Breast epithelium (tissue), 4 donors: ENCODE data around the gene PLXNA4. TPM values are rescaled to one million over a fixed set of nuclear protein-coding genes. Genes with fewer than 3 reads are reported as not detected.

ENCODE experiments used
- DNase-seq, 2 donors: peaks; one replicate each; pipeline ENCODE4 v3.0.0-alpha.2; 2019; ENCODE audit warnings: low spot score in 2 of 2
- H3K27ac ChIP-seq, 2 donors: fragments of 200-600 bp; sonication (generic) in 1 of 2; one replicate each; pipeline ENCODE4 v1.5.1; 2016 to 2019; ENCODE audit warnings: mild to moderate bottlenecking in 1 of 2
- H3K27me3 ChIP-seq, 2 donors: fragments of 200-600 bp; sonication (generic) in 1 of 2; one replicate each; pipeline versions ENCODE4 v1.5.1 to v1.6.0; 2017 to 2019; ENCODE audit warnings: control low read depth in 1 of 2, mild to moderate bottlenecking in 1 of 2
- H3K36me3 ChIP-seq: fragments of 200-600 bp; one replicate; pipeline ENCODE4 v1.5.1; 2019
- H3K4me1 ChIP-seq, 2 donors: fragments of 200-600 bp; sonication (generic); one replicate each; pipeline ENCODE4 v1.5.1; 2016 to 2019; ENCODE audit warnings: control low read depth in 1 of 2
- H3K4me3 ChIP-seq, 3 donors: fragments of 200-600 bp; sonication (generic); 1 replicate in 2 of 3; 2 replicates in 1 of 3; pipeline ENCODE4 v1.5.1; 2016 to 2019; ENCODE audit warnings: mild to moderate bottlenecking in 3 of 3, moderate library complexity in 2 of 3
- H3K9me3 ChIP-seq, 2 donors: fragments of 200-600 bp; sonication (generic) in 1 of 2; one replicate each; pipeline ENCODE4 v1.5.1; 2016 to 2019; ENCODE audit warnings: control low read depth in 1 of 2
- POLR2A ChIP-seq: fragments of 450-650 bp; IDR thresholded peaks from one replicate; pipeline ENCODE4 v1.6.1; 2016; ENCODE audit warnings: antibody characterized with exemption, mild to moderate bottlenecking, moderate library complexity
- POLR2AphosphoS5 ChIP-seq, 3 donors: sonication (generic); formaldehyde crosslinking; IDR thresholded peaks; one replicate each; pipeline ENCODE4 v1.6.1; 2017; ENCODE audit warnings: antibody characterized with exemption in 3 of 3
- intact Hi-C: fragments of 100-400 bp; cut with DNase I; formaldehyde crosslinking; loops from one replicate; pipeline ENCODE4 v1.15.1; 2023; ENCODE audit warnings: low total_unique reads
- total RNA-seq, 3 donors: library from RNA; depleted of rRNA; stranded (reverse); fragments of >200 nt; gene quantifications; one replicate each; pipeline ENCODE4 v1.1.0, GENCODE V29; 2016
- TF ChIP-seq, protein P1 (sequence below), 3 donors: fragments of 450-650 bp; IDR thresholded peaks; one replicate each; pipeline ENCODE4 v1.5.1; 2016 to 2017; ENCODE audit warnings: antibody characterized with exemption in 3 of 3, mild to moderate bottlenecking in 3 of 3, moderate library complexity in 3 of 3

Gene PLXNA4
- total RNA-seq, 3 donors from 2014 or later, result 7.2 to 32.5 (median 26.2) TPM

- intact Hi-C loops, result loop anchor here (10.0 kb wide), 1 partner anchor 252 kb away; the partner anchor contains the start of gene PLXNA4
- Histone ChIP-seq H3K4me1 (peaks cover 0 to 7% of the 10 kb centered on the region in 2 donors), H3K36me3 (no peaks in the 10 kb centered on the region), H3K27me3 (peaks cover 0 to 4% of the 10 kb centered on the region in 2 donors), H3K4me3 (no peak overlapping the region), H3K27ac (no peak overlapping the region), H3K9me3 (no peaks in the 10 kb centered on the region)
- DNase-seq, result no peak
- no peak for TF ChIP-seq POLR2AphosphoS5 (IDR thresholded peaks at IDR 0.05)
- TF ChIP-seq, protein P1, sequence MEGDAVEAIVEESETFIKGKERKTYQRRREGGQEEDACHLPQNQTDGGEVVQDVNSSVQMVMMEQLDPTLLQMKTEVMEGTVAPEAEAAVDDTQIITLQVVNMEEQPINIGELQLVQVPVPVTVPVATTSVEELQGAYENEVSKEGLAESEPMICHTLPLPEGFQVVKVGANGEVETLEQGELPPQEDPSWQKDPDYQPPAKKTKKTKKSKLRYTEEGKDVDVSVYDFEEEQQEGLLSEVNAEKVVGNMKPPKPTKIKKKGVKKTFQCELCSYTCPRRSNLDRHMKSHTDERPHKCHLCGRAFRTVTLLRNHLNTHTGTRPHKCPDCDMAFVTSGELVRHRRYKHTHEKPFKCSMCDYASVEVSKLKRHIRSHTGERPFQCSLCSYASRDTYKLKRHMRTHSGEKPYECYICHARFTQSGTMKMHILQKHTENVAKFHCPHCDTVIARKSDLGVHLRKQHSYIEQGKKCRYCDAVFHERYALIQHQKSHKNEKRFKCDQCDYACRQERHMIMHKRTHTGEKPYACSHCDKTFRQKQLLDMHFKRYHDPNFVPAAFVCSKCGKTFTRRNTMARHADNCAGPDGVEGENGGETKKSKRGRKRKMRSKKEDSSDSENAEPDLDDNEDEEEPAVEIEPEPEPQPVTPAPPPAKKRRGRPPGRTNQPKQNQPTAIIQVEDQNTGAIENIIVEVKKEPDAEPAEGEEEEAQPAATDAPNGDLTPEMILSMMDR (IDR thresholded peaks at IDR 0.05), result no peak
- no peak for TF ChIP-seq POLR2A
These were observed 253.3 kb downstream of the PLXNA4 start for GRCh38 chr7:132322970-132323369.

DNA sequence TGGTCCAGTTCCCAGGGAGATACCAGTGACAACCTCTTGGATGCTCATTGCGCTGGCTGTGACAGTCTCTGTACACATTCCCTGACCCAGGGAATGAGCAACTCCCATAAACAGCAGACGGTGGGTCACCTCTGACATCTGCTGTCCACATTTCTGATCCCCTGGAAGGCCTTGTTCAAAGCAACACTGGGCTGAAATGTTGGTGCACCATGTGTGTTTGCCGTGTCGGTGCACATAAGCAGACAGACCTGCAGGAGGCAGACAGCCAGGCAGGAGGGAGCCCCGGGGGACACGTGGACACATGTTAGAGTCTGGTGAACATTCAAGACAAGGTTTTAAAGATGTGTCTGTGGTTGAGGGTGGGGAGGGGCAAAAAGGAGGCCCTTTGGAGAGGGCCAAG, 254.9 kb downstream of the PLXNA4 start:
- intact Hi-C loops, result loop anchor here (10.0 kb wide), 1 partner anchor 253 kb away; the partner anchor contains the start of gene PLXNA4
- Histone ChIP-seq H3K9me3 (no peaks in the 10 kb centered on the region), H3K27ac (no peak overlapping the region), H3K36me3 (no peaks in the 10 kb centered on the region), H3K4me3 (no peak overlapping the region), H3K4me1 (peaks cover 0 to 7% of the 10 kb centered on the region in 2 donors), H3K27me3 (peaks cover 0 to 4% of the 10 kb centered on the region in 2 donors)
- TF ChIP-seq, protein P1 (IDR thresholded peaks at IDR 0.05), result no peak
- no peak for TF ChIP-seq POLR2A
- TF ChIP-seq POLR2AphosphoS5 (IDR thresholded peaks at IDR 0.05), result no peak
- no peak for DNase-seq

DNA sequence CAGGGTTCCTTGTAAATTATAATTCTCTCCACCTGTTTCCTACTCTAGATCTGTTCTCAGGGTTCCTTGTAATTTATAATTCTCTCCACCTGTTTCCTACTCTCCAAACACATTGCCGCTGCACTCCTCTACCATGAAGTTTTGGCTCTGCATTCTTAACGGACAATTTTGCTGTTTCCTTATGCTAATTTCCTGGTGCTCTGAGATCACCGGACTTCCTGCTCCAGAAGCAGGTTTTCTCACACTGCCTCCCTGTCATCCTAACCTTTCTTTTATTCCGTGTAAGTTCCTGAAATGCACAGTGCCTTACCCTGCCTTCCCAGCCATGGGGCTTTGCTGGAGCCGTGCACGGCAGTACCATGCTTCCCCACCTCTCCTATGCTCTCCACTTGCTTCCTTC, 256.8 kb downstream of the PLXNA4 start:
- Histone ChIP-seq H3K4me1 (peaks cover 0 to 7% of the 10 kb centered on the region in 2 donors), H3K27ac (no peak overlapping the region), H3K9me3 (no peaks in the 10 kb centered on the region), H3K27me3 (no peaks in the 10 kb centered on the region), H3K36me3 (no peaks in the 10 kb centered on the region), H3K4me3 (no peak overlapping the region)
- intact Hi-C loops, result loop anchor here (5.0 kb wide), 1 partner anchor 1088 kb away; no protein-coding TSS in a partner anchor
- no peak for TF ChIP-seq POLR2AphosphoS5 (IDR thresholded peaks at IDR 0.05)
- TF ChIP-seq, protein P1 (IDR thresholded peaks at IDR 0.05), result no peak
- TF ChIP-seq POLR2A, result no peak
- DNase-seq, result no peak

DNA sequence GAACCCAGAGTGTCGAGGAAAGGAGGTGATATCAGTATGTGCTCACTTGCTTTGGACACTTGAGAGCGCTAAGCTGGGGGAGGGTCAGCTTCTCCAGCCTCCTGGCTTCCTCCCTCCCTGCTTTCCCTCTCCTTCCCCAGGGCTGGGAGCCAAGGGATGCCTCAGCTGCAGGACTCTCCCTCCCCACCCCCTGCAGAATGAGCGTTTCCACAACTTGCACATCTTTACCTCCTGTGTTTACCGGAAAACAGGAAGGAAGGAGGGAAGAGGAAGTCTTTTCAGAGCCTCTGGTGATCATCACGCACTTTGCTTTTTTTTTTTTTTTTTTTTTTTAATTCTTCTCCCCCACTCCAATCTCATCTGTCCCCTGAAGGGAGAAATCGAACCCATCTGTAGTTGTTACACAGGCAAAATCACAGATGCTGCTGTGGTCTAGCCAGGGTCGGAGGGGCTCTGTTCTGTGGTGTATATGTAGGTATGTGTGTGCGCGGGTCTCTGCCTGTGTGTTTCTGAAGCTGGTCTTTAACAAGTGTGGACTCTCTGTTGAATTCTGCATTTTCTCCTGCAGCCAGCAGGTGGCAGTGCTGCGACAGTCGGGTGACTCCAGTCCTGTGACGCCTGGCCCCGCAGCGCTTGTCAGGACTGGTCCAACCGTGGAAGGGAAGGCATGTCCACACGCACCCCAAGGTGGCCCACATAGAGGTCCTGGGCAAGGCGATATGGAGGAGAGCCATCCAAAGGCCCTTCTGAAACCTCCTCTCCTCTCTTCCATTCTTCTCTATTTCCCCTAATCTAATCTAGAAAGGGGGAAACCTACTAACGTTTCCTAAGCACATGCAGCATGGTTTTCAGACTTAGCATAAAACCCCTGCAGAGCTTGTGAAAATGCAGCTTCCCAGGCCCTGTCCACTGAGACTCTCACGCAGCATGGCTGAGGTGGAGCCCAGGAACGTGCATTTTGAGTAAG, 257.6 kb downstream of the PLXNA4 start:
- intact Hi-C loops, result loop anchor here (5.0 kb wide), 1 partner anchor 1089 kb away; no protein-coding TSS in a partner anchor
- peaks cover 0 to 7% of the 10 kb centered on the region in 2 donors for H3K4me1 ChIP-seq
- H3K27ac ChIP-seq, result no peak overlapping the region
- no peaks in the 10 kb centered on the region for H3K27me3 ChIP-seq
- no peaks in the 10 kb centered on the region for H3K36me3 ChIP-seq
- TF ChIP-seq, protein P1 (IDR thresholded peaks at IDR 0.05), result peak; percentile 83 to 89 (median 87)
- TF ChIP-seq POLR2A, result no peak
- H3K4me3 ChIP-seq, result peak overlapping the region in 1 of 3 donors; percentile 35
- DNase-seq, result peak; percentile 60 to 82
- H3K9me3 ChIP-seq, result no peaks in the 10 kb centered on the region
